Measurements from ENCODE around the gene CAPN3. TPM values are rescaled to one million over a fixed set of nuclear protein-coding genes. Genes with fewer than 3 reads are reported as not detected.

CAPN3 gene
- total RNA-seq, result 0.35 and 2.9 TPM in 2 replicates

GRCh38 chr15:42359249-42359648 is at the start of gene CAPN3:
Gene CAPN3 (plus strand): TSS chr15:42359501. CDS start chr15:42359806, 305 bp downstream.

Other genes with a start within 250 kb of the CAPN3 start
- gene PLA2G4F, start 202.9 kb upstream of the CAPN3 start, total RNA-seq, result not detected in 2 replicates
- 32.9 and 36.7 TPM in 2 replicates for gene VPS39, start 151.2 kb upstream of the CAPN3 start, total RNA-seq
- 13.8 and 18.6 TPM in 2 replicates for gene GANC, start 86.3 kb upstream of the CAPN3 start, total RNA-seq
- 54.1 and 61.7 TPM in 2 replicates for gene TMEM87A, start 86.1 kb upstream of the CAPN3 start, total RNA-seq
- gene ZNF106, start 131.6 kb downstream of the CAPN3 start, total RNA-seq, result 28.0 and 35.8 TPM in 2 replicates
- 58.0 and 68.3 TPM in 2 replicates for gene SNAP23, start 136.1 kb downstream of the CAPN3 start, total RNA-seq
- gene LRRC57, start 189.3 kb downstream of the CAPN3 start, total RNA-seq, result 11.2 and 11.3 TPM in 2 replicates
- gene HAUS2, start 189.3 kb downstream of the CAPN3 start, total RNA-seq, result 38.3 and 119 TPM in 2 replicates
- 1.2 and 1.9 TPM in 2 replicates for gene STARD9, start 216.1 kb downstream of the CAPN3 start, total RNA-seq

Data from myometrial cell (primary cell).